BJ (cell line): ENCODE results near the gene C14orf132. TPM values are rescaled to one million over a fixed set of nuclear protein-coding genes. Genes with fewer than 3 reads are reported as not detected.

Experiments used
- CTCF ChIA-PET: fragments of 350-600 bp; formaldehyde crosslinking; extraction: SDS; loops from one replicate; lab custom pipeline; 2021; ENCODE audit warnings: antibody characterized with exemption, inconsistent platforms; lab: Yijun Ruan, JAX
- POLR2A ChIA-PET: fragments of 300-600 bp; sonication (Branson Sonifier 250); formaldehyde crosslinking; extraction: SDS; loops from one replicate; lab custom pipeline; 2021; ENCODE audit warnings: antibody characterized with exemption; lab: Charles Lee
- DNase-seq: peaks from one replicate; pipeline ENCODE4 v3.0.0-alpha.2; 2011; ENCODE audit warnings: low read depth
- H3K27me3 ChIP-seq: 2 replicates; pipeline ENCODE4 v1.6.0; 2011; ENCODE audit warnings: low read length; ENCODE audit not compliant: control insufficient read depth, insufficient read depth
- H3K36me3 ChIP-seq: 2 replicates; pipeline ENCODE4 v1.5.1; 2011; ENCODE audit warnings: low read length; ENCODE audit not compliant: control insufficient read depth, insufficient read depth
- H3K4me3 ChIP-seq: 2 replicates; pipeline ENCODE4 v1.5.1; 2011; ENCODE audit warnings: low read depth, mild to moderate bottlenecking, control low read depth, low read length
- CTCF ChIP-seq: IDR thresholded peaks from 2 replicates; pipeline ENCODE4 v1.5.1; 2011; ENCODE audit warnings: low read depth, mild to moderate bottlenecking, control low read depth, inconsistent platforms, low read length, moderate library complexity; ENCODE audit not compliant: insufficient read depth
- polyA plus RNA-seq: library from polyadenylated mRNA; depleted of rRNA; stranded (reverse); fragments of >200 nt; gene quantifications from 2 replicates; pipeline ENCODE4 v1.2.3, GENCODE V29; 2011

The C14orf132 gene
- polyA plus RNA-seq, 1 experiment, result 13.2 TPM

- TF ChIP-seq CTCF, result no peak
- H3K36me3 ChIP-seq, result no peaks in the 10 kb centered on the region
- ChIA-PET POLR2A (no interaction called here), CTCF (interaction anchor here (0.6 to 7.6 kb wide), 5 partner anchors 11 to 180 kb away, joined by 3 to 194 read pairs (median 5); no protein-coding TSS in a partner anchor)
- H3K4me3 ChIP-seq, result no peak overlapping the region
- H3K27me3 ChIP-seq, result no peaks in the 10 kb centered on the region
- DNase-seq, result no peak
Observed at GRCh38 chr14:96094656-96095055, 55.5 kb downstream of the C14orf132 start.

GRCh38 chr14:96095058-96095457 is 55.9 kb downstream of the C14orf132 start:
- ChIA-PET CTCF (interaction anchor here (0.7 to 7.6 kb wide), 6 partner anchors 11 to 180 kb away, joined by 3 to 194 read pairs (median 4); no protein-coding TSS in a partner anchor), POLR2A (no interaction called here)
- DNase-seq, result no peak
- TF ChIP-seq CTCF, result no peak
- Histone ChIP-seq H3K4me3 (no peak overlapping the region), H3K36me3 (no peaks in the 10 kb centered on the region), H3K27me3 (no peaks in the 10 kb centered on the region)

GRCh38 chr14:96095581-96096476 is 56.7 kb downstream of the C14orf132 start:
- H3K27me3 ChIP-seq, result no peaks in the 10 kb centered on the region
- TF ChIP-seq CTCF, result no peak
- POLR2A ChIA-PET, result no interaction called here
- DNase-seq, result no peak
- CTCF ChIA-PET, result interaction anchor here (0.6 to 7.6 kb wide), 7 partner anchors 12 to 179 kb away, joined by 3 to 194 read pairs (median 3); no protein-coding TSS in a partner anchor
- no peak overlapping the region for H3K4me3 ChIP-seq
- H3K36me3 ChIP-seq, result no peaks in the 10 kb centered on the region

- no peak for TF ChIP-seq CTCF
- no peak for DNase-seq
- Histone ChIP-seq H3K27me3 (no peaks in the 10 kb centered on the region), H3K36me3 (no peaks in the 10 kb centered on the region), H3K4me3 (no peak overlapping the region)
- CTCF ChIA-PET, result interaction anchor here (0.6 to 7.6 kb wide), 6 partner anchors 10 to 178 kb away, joined by 3 to 194 read pairs (median 12); no protein-coding TSS in a partner anchor
- POLR2A ChIA-PET, result no interaction called here
Observed at GRCh38 chr14:96096639-96097610, 57.8 kb downstream of the C14orf132 start.
